ENCODE measurements around the gene USPL1. TPM values are rescaled to one million over a fixed set of nuclear protein-coding genes. Genes with fewer than 3 reads are reported as not detected.

The USPL1 gene
- total RNA-seq: 9.6 and 16.4 TPM in 2 replicates

DNA sequence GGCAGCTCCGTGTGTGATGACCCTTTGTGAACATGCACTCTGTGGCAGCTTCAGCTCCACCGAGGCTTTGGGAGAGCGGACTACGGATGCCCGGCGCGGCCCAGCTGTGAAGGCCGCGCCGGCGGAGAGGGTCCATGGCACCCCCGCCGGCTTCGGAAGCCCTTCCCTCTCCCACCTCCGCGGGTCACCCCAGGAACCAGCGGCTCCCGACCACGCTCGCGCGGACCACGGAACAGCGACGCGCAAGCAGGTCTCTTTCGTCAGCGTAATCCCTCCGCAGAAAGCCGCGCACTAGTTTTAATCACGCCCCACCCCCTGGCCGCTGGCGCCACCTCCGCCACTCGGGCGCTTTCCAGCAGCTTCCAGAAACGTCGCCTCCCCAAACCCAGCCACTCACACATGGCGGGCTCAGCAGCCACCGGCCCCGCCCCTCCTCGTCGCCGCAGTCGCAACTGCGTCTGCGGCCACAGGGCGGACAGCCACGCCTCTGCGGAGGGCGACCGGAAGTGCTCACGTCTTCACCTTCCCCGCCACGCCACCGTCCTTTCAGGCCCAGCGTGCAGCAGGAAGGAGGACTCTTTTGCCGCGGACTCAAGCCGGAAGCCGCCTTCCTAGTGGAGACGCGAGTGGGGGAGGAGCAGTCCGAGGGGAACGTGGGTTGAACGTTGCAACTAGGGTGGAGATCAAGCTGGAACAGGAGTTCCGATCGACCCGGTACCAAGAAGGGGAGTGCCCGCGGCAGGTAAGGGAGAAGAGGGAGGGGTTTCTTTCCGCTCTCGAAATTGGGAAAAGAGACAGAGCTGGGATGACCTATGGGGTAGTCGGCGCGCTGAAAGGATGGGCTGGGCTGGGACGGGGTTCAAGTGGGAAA lies at the start of gene USPL1:
Gene USPL1, plus strand, starts transcription at position 606 of the 871 bp plus-strand sequence. CDS start 3,221 bp downstream, outside the sequence.

Other genes with a start within 250 kb of the USPL1 start
- gene UBE2L5, start 195.4 kb upstream of the USPL1 start, total RNA-seq: not detected in 2 replicates
- 57.8 and 87.4 TPM in 2 replicates for gene HMGB1, start 152.0 kb upstream of the USPL1 start, total RNA-seq
- gene ALOX5AP, start 117.6 kb downstream of the USPL1 start, total RNA-seq: 1.2 TPM in 1 of 2 replicates, not detected in the other